Measurements from ENCODE around the gene PRKAG1.
A peak's percentile ranks its signal among the peaks of the same experiment; 100 is the strongest.
"Not testable (repeated sequence)": the region's sequence is repeated elsewhere in the genome, so short reads cannot be mapped to it uniquely, and the experiment has no call there.

The PRKAG1 gene

GRCh38 chr12:49018261-49019119 is at the start of gene PRKAG1:
Gene PRKAG1, minus strand, starts transcription at chr12:49018776. Its CDS starts 36 bp downstream, at chr12:49018740.
- DNase-seq, result peak; percentile 78

- no peak for DNase-seq
Observed at GRCh38 chr12:49066120-49066519, 47.5 kb upstream of the PRKAG1 start.

- DNase-seq, result no peak
Observed at GRCh38 chr12:49064767-49065152, 46.2 kb upstream of the PRKAG1 start.

- DNase-seq, result not testable (repeated sequence)
Observed at GRCh38 chr12:49061916-49062315, 43.3 kb upstream of the PRKAG1 start.

GRCh38 chr12:49061157-49061650 is 42.6 kb upstream of the PRKAG1 start:
- DNase-seq, result no peak

GRCh38 chr12:49060237-49061156 is 41.9 kb upstream of the PRKAG1 start, which contains the start of gene KMT2D:
Gene KMT2D, minus strand, starts transcription at chr12:49060794. Its CDS starts 5,470 bp downstream, at chr12:49055324.
- peak; percentile 75 for DNase-seq

- no peak for DNase-seq
Observed at GRCh38 chr12:49059299-49060171, 41.0 kb upstream of the PRKAG1 start.

GRCh38 chr12:49059045-49059298 is 40.4 kb upstream of the PRKAG1 start:
- DNase-seq, result no peak

GRCh38 chr12:49058366-49059044 is 39.9 kb upstream of the PRKAG1 start:
- no peak for DNase-seq

- DNase-seq, result no peak
Observed at GRCh38 chr12:49057888-49058287, 39.3 kb upstream of the PRKAG1 start.

- DNase-seq, result no peak
Observed at GRCh38 chr12:49055978-49056754, 37.6 kb upstream of the PRKAG1 start.

GRCh38 chr12:49055092-49055491 is 36.5 kb upstream of the PRKAG1 start:
- DNase-seq, result no peak

GRCh38 chr12:49054524-49054923 is 35.9 kb upstream of the PRKAG1 start:
- no peak for DNase-seq

GRCh38 chr12:49054096-49054495 is 35.5 kb upstream of the PRKAG1 start:
- DNase-seq, result no peak

- no peak for DNase-seq
Observed at GRCh38 chr12:49052451-49053208, 34.1 kb upstream of the PRKAG1 start.

- no peak for DNase-seq
Observed at GRCh38 chr12:49051777-49052438, 33.3 kb upstream of the PRKAG1 start.

- no peak for DNase-seq
Observed at GRCh38 chr12:49051373-49051764, 32.8 kb upstream of the PRKAG1 start.

GRCh38 chr12:49050507-49051372 is 32.2 kb upstream of the PRKAG1 start:
- DNase-seq, result no peak

All from NCI-H1105 (cell line).